Measurements from ENCODE around the gene ZIC4. TPM values are rescaled to one million over a fixed set of nuclear protein-coding genes. Genes with fewer than 3 reads are reported as not detected.

Gene ZIC4
- total RNA-seq, 4 donors from 2014 or later = not detected

DNA sequence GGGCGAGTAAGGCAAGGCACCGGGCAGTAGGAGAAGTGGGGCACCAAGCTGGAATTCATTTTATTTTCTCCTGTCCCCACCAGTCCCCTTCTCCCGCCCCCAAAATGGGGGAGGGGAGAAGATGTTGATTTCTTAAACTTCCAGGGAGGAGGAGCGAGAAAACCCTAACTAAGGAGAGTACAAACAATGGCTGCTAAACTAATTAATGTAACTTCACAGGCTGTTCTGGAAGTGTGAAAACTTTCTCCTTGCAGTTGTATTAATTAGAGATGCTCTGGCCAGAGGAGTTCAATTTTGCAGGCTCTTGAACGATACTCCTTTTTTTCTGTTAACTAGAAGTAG is 11.5 kb downstream of the ZIC4 start:
- no peaks in the 10 kb centered on the region for H3K9me3 ChIP-seq
- TF ChIP-seq POLR2A (IDR thresholded peaks at IDR 0.05) (no peak), EP300 (IDR thresholded peaks at IDR 0.05) (no peak), POLR2AphosphoS5 (IDR thresholded peaks at IDR 0.05) (no peak)
- TF ChIP-seq, protein P1, sequence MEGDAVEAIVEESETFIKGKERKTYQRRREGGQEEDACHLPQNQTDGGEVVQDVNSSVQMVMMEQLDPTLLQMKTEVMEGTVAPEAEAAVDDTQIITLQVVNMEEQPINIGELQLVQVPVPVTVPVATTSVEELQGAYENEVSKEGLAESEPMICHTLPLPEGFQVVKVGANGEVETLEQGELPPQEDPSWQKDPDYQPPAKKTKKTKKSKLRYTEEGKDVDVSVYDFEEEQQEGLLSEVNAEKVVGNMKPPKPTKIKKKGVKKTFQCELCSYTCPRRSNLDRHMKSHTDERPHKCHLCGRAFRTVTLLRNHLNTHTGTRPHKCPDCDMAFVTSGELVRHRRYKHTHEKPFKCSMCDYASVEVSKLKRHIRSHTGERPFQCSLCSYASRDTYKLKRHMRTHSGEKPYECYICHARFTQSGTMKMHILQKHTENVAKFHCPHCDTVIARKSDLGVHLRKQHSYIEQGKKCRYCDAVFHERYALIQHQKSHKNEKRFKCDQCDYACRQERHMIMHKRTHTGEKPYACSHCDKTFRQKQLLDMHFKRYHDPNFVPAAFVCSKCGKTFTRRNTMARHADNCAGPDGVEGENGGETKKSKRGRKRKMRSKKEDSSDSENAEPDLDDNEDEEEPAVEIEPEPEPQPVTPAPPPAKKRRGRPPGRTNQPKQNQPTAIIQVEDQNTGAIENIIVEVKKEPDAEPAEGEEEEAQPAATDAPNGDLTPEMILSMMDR (IDR thresholded peaks at IDR 0.05) = no peak
- H3K36me3 ChIP-seq = no peaks in the 10 kb centered on the region
- 23% methylated on average over 5 of the region's 5 CpGs for WGBS
- no peak for DNase-seq (ENCODE audit: low spot score in 2 of 2)
- no peak overlapping the region for H3K27ac ChIP-seq
- H3K27me3 ChIP-seq = peaks cover 100% of the 10 kb centered on the region
- peaks cover 56% of the 10 kb centered on the region for H3K4me1 ChIP-seq
- no peak overlapping the region for H3K4me3 ChIP-seq

DNA sequence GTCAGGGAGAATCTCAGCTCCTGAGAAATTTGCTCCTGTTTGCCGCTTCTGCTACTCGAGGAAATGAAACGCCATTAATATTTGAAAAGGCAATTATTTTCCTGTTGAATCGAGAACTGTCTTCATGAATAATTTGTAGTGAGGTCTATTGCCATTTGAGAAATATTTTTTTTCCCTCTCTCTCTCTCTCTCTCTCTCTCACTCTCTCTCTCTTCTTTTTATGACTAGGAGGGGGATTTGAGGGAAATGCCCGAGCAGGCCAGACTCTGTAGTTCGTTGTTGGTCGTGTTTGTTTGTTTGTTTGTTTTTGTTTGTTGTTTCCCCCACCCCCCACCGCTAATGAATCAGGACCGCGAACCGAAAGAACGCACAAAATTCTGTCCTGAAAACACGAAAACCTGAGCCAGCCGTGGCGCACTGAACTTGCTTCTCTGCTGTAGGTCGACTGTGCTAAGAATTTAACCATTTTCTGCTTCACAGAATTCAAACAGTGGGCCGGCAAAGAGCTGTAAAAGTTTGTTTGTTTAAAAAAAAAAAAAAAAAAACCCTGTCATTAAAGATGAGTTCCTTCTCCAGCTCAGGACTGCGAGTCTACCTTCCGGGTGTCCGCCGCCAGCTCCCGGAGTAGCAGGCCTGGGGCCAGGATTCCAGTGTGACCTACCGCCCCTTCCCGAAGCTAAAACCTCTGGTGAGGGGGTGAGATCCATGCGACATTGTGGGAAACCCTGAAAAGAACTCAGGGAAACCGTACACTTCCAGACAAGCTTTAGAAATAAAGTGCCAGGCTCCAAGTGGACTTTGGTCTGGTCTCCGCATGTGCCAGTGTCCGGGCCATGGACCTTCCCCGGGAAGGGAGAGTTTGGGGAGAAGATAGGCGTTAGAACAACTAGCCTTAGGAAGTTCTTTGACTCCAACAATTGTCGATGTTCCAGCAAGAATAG is 12.1 kb downstream of the ZIC4 start:
- no peak for TF ChIP-seq EP300 (IDR thresholded peaks at IDR 0.05)
- TF ChIP-seq, protein P1 (IDR thresholded peaks at IDR 0.05) = no peak
- no peak for TF ChIP-seq POLR2AphosphoS5 (IDR thresholded peaks at IDR 0.05)
- no peak for TF ChIP-seq POLR2A (IDR thresholded peaks at IDR 0.05)
- DNase-seq (ENCODE audit: low spot score in 2 of 2) = no peak
- Histone ChIP-seq H3K36me3 (no peaks in the 10 kb centered on the region), H3K4me3 (peak overlapping the region; percentile 50), H3K27me3 (peaks cover 100% of the 10 kb centered on the region), H3K27ac (no peak overlapping the region), H3K4me1 (peaks cover 56% of the 10 kb centered on the region), H3K9me3 (no peaks in the 10 kb centered on the region)
- 18% methylated on average over 31 of the region's 31 CpGs for WGBS

DNA sequence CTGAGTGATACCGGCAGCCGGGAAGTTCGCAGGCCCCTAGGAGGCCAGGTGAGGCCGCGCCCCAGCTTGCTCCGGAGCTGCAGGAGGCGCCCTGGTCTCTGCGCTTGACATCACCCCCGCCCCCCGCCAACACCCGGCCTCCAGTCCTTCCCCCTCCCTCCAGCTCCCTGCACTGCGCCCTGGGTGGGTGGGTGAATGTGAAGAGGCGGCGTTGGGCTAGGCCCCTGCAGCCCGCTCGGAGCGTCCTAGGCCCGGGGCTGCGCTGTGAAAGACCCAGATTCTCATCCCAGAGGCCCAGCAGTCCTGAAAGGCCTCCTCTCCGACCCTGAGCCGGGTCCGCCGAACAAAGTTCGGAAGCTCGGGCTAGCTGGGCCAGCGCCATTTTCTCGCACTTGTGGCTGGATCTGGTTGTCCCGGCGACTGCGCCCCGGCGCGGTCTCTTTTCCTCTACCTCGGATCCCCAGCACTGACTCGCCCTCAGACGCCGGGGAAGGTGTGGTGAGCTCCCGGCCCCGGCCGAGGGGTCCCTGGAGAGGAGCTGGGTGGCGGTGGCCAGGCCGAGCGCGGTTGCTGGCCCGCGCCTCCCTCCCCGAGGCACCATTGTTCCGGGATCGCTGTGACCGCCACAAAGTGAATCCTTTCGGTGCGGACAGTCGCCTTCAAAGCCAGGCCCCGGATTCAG is 12.9 kb downstream of the ZIC4 start:
- no peaks in the 10 kb centered on the region for H3K36me3 ChIP-seq
- TF ChIP-seq POLR2A (IDR thresholded peaks at IDR 0.05) (no peak), POLR2AphosphoS5 (IDR thresholded peaks at IDR 0.05) (no peak), EP300 (IDR thresholded peaks at IDR 0.05) (no peak)
- TF ChIP-seq, protein P1 (IDR thresholded peaks at IDR 0.05) = no peak
- no peaks in the 10 kb centered on the region for H3K9me3 ChIP-seq
- no peak for DNase-seq (ENCODE audit: low spot score in 2 of 2)
- peaks cover 56% of the 10 kb centered on the region for H3K4me1 ChIP-seq
- H3K4me3 ChIP-seq = peak overlapping the region; percentile 50
- WGBS = 4% methylated on average over 20 of the region's 54 CpGs
- H3K27me3 ChIP-seq = peaks cover 100% of the 10 kb centered on the region
- H3K27ac ChIP-seq = no peak overlapping the region

DNA sequence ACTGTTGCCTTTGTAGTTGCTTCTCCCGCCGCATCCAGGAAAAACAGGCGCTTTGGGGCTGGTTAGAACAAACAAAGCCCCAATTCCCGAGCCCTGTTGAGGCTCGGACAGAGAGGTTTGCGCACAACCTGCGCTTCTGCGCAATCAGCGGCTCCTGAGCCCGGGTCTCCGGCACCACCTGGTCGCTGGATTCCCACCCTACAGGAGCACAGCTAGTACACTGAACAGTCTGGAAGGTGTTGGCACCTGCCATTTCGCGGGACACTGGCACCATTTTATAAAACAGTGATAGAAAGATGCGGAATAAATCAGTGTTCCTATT is 13.8 kb downstream of the ZIC4 start:
- Histone ChIP-seq H3K4me1 (peaks cover 49% of the 10 kb centered on the region), H3K27ac (no peak overlapping the region), H3K4me3 (peak overlapping the region; percentile 42), H3K36me3 (no peaks in the 10 kb centered on the region), H3K27me3 (peaks cover 100% of the 10 kb centered on the region), H3K9me3 (no peaks in the 10 kb centered on the region)
- 4% methylated on average over 9 of the region's 15 CpGs for WGBS
- DNase-seq (ENCODE audit: low spot score in 2 of 2) = no peak
- TF ChIP-seq, protein P1 (IDR thresholded peaks at IDR 0.05) = no peak
- no peak for TF ChIP-seq EP300 (IDR thresholded peaks at IDR 0.05)
- no peak for TF ChIP-seq POLR2AphosphoS5 (IDR thresholded peaks at IDR 0.05)
- TF ChIP-seq POLR2A (IDR thresholded peaks at IDR 0.05) = no peak
